ENCODE measurements around the gene SMAD2. TPM values are rescaled to one million over a fixed set of nuclear protein-coding genes. Genes with fewer than 3 reads are reported as not detected.
A peak's percentile ranks its signal among the peaks of the same experiment; 100 is the strongest.
"Not testable (repeated sequence)": the region's sequence is repeated elsewhere in the genome, so short reads cannot be mapped to it uniquely, and the experiment has no call there.

SMAD2 gene
- total RNA-seq, 1 donor from 2014 or later, result 30.2 TPM

- no peak for DNase-seq (ENCODE audit: low spot score)
- no peak for ATAC-seq
These were observed 131.1 kb downstream of the SMAD2 start for GRCh38 chr18:47799376-47799775.

DNA sequence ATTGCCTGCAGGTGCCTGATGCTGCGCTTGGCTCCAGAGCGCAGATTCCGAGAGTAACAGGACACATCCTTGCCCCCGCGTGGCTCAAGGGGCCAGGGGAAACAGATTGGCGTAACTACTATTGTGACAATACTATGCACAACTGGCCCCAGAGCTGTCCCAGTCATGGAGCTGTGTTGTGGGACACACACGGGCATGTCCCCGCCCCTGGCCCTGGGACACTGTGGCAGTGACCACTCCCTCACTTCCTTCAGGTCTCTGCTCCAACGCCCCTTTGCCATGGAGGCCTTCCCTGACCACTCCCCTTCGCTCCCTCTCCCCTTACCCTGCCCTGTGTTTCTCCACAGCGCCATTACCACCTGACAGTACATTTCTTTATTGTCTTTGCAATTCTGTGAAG, 132.1 kb downstream of the SMAD2 start:
- ATAC-seq (no peak), DNase-seq (ENCODE audit: low spot score) (no peak)

DNA sequence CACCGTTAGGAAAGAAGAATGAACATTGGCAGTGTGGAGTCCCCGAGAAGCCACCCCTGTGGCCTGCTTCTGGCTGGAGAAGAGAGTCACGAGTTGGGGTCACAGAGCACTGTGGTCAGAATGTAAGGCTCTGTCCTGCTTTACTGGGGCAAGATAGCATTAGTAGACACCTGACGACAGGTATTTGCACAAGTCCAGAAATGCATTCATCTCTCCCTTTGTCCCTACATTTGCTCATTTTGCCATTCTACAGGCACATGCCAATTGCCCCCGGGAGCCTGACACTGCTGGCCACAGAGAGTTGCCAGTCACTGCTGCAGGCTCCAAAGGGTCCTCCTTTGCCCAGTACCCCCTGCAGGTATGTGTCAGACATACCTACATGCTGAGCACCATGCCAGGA, 133.3 kb downstream of the SMAD2 start:
- DNase-seq (ENCODE audit: low spot score), result no peak
- ATAC-seq, result no peak

- ATAC-seq (no peak), DNase-seq (ENCODE audit: low spot score) (no peak)
These were observed 135.0 kb downstream of the SMAD2 start for GRCh38 chr18:47795434-47795814.

GRCh38 chr18:47794725-47795433, 135.6 kb downstream of the SMAD2 start:
- DNase-seq (ENCODE audit: low spot score) (no peak), ATAC-seq (no peak)

DNA sequence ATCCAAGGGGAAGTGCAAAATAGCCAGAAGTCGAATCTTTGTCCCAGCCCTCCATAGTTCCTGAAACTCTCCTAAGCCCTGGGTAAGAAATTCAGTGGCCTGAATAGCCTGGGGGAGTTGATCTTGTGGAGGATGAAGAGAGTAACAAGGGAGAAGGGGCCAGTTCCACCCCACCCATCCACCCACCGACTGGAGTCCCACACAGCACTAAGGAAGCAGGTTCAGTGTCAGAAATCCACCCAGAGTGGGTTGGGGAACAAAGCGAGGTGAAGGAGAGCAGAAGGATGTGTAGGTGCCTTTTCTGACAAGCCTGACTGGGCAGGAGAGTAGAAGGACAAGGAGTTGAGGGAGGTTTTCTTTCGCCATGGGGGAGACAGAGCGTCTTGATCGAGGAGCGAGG, 136.8 kb downstream of the SMAD2 start:
- ATAC-seq, result no peak
- no peak for DNase-seq (ENCODE audit: low spot score)

DNA sequence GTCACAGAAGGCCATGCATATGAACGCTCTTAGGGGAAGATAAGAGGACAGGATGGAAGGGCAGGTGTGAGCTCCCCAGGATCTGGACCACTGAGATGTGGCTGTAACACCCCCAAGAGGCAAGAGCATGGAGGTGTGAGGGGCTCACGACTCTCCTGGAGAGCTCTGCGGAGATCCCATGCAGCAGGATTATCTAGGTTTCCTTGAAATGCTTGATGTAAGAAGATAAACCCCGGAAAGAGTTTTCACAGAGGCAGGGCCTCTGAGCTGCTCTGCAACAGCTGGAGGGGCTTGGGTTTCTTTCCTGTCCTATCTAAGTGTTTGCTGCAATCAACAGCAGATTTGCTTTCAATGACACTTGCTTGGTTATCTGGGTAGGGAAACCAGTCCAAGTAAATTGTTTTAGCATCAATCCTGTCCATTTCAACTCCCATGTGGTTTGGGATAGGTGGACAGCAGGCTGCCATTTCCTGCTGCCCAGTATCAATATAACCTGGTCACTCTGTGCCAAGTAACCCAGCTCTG, 138.9 kb downstream of the SMAD2 start:
- ATAC-seq, result no peak
- DNase-seq (ENCODE audit: low spot score), result no peak

DNA sequence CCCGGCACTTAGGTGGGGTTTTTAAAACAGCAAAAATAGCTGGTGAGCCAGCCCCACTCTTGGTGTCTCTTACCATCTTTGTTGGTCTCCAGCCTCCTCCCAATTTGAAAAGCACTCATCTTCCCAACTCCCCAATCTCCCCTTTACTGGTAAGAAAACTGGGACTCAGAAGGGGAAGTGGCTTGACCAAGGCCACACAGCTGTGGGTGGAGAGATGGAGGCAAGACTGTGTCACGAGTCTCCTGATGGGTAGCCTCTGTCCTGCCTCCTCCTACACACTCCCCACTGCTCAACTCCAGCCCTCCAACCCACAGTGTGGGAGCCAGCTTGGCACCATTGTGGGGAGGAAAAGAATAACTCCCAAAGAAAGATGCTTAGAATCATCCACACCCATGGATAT, 140.4 kb downstream of the SMAD2 start:
- no peak for DNase-seq (ENCODE audit: low spot score)
- ATAC-seq, result no peak

GRCh38 chr18:47788621-47789020, 141.8 kb downstream of the SMAD2 start:
- ATAC-seq, result no peak
- no peak for DNase-seq (ENCODE audit: low spot score)

- ATAC-seq (no peak), DNase-seq (ENCODE audit: low spot score) (no peak)
These were observed 148.9 kb downstream of the SMAD2 start for GRCh38 chr18:47781561-47781960.

- no peak for ATAC-seq
- DNase-seq (ENCODE audit: low spot score), result no peak
These were observed 150.3 kb downstream of the SMAD2 start for GRCh38 chr18:47780011-47780725.

GRCh38 chr18:47779381-47779780, 151.1 kb downstream of the SMAD2 start:
- DNase-seq (ENCODE audit: low spot score), result no peak
- ATAC-seq, result no peak

- DNase-seq (ENCODE audit: low spot score) (no peak), ATAC-seq (no peak)
These were observed 152.8 kb downstream of the SMAD2 start for GRCh38 chr18:47777626-47778025.

DNA sequence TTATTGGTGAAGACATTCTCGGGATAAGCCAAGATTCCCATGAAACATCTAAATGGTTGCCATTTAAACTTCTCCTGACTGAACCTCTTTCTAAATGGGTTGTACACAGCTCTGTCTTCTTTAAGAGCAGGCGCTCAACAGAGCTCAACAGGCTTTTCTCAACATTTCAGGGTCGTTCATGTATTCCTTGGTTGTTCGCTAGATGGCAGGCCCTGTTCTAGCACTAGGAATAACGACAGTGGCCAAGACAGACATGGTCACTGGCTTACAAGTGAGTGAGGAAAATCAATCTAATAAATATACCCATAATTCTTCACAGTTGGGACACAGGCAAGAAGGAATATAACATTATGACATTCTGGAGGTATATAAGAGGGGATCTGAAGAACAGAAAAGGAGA, 154.5 kb downstream of the SMAD2 start:
- ATAC-seq (peak; percentile 52), DNase-seq (ENCODE audit: low spot score) (no peak)

- DNase-seq (ENCODE audit: low spot score) (no peak), ATAC-seq (no peak)
These were observed 156.5 kb downstream of the SMAD2 start for GRCh38 chr18:47773931-47774330.

DNA sequence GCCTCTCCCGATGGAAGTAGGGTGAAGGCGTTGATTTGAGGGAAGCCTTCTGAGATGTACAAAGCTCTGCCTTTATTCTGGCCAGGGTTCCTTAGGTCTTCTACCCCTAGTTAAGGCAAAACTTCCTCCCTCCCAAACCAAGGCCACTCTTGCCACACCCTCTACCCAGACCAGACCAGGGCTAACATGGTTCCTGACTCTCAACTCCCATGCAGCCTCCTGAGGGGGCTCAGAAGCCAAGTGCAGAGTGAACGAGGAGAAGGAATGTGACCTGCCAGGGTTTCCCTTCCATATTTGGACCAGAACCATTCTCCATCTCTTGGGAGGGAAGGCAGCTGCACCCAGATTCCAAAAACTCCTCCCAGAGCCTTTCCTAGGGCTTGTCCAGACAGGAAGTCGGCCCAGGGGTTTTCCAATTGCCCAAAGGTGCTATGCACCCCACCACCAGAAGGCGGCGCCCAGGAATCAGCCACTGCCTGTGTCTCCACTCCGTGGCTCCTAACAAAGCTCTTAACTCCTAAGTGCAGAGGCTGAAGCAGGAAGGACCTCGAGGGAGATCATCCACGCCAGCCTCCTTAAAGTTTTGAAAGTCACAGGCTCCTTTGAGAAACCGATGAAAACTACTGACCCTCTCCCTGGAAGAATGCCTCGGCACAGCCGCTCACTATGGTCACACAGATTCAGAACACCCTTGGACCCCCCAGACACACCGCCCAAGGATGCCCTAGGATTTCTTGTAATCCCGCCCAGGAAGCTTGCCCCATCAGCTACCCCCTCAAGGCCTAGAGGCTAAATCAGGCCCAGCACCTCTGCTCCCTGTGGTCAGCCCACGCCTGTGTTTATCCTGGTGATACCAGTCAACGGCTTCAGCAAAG, 157.8 kb downstream of the SMAD2 start:
- ATAC-seq (peak; percentile 96), DNase-seq (ENCODE audit: low spot score) (peak; percentile 64)

GRCh38 chr18:47771922-47772321, 158.5 kb downstream of the SMAD2 start:
- DNase-seq (ENCODE audit: low spot score), result no peak
- no peak for ATAC-seq

DNA sequence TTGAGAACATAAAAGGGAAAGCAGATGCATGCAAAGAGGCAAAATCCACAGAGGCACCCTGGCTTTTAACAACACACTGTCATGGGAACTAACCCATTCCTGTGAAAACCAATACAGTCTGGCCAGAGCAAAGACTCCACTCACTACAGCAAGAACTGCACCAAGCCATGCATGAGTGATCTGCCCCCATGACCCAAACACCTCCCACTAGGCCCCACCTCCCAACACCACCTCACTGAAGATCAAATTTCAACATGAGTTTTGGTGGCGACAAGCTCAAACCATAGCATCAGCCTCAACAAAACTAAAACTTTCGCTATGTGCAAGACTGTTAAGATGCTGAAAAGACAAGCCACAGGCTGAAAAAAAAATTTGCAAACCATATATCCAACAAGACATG, 162.8 kb downstream of the SMAD2 start:
- DNase-seq (ENCODE audit: low spot score), result no peak
- ATAC-seq, result no peak

GRCh38 chr18:47767198-47767597, 163.3 kb downstream of the SMAD2 start:
- ATAC-seq; DNase-seq (ENCODE audit: low spot score): not testable (repeated sequence)

Data from left lobe of liver (tissue), 2 donors.